NCI-H1694 (cell line): ENCODE measurements around the gene CUL9.
"Not testable (repeated sequence)": the region's sequence is repeated elsewhere in the genome, so short reads cannot be mapped to it uniquely, and the experiment has no call there.

ENCODE experiments used
- DNase-seq: peaks from one replicate; lab custom pipeline; 2025; lab: John Stamatoyannopoulos, UW

CUL9 gene

DNA sequence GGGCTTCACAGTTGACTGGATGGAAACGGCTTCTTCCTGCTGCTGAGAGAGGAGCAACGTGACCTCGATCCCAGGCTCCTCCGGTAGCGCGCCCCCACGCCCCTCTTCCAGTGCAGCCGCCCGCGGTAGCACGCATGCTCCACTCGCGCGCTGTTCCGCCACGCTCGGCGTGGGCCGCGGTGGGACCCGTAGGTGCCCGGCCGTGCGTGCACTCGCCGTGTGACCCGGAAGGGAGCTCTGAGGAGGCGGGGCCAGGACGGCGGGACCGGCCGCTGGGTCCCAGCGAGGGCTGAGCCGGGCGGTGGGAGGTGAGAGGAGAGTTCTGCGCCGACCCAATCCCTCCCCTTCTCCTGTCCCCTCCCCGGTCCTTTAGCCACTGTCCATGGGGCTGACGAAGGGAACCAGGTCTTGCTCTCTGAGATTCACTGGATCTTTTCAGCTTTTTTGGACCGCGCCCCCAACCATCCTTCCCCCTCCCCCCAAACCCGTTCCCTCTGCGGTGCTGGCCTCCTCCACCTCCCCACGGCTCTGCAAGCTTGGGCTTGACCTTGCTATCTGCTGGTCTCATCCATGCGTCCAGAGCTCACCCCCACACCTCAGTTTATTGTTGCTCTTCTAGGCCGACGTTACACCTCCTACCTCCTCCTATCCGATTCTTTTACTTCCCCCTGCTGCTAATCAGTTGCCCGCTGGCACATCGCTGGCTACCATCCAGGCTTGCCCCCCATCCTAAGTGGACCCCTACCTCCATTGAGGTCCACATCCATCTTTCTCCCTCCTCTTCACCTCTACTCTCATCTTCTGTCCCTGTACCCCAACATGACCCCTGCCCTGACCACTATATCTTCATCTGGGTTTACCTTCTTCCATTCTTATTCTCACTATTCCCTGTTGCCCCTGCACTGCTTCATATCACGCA is at the start of gene CUL9:
TSS of gene CUL9 (plus strand) at position 255 of the 919 bp plus-strand sequence. CDS start 2,115 bp downstream, outside the sequence.
- no peak for DNase-seq

DNA sequence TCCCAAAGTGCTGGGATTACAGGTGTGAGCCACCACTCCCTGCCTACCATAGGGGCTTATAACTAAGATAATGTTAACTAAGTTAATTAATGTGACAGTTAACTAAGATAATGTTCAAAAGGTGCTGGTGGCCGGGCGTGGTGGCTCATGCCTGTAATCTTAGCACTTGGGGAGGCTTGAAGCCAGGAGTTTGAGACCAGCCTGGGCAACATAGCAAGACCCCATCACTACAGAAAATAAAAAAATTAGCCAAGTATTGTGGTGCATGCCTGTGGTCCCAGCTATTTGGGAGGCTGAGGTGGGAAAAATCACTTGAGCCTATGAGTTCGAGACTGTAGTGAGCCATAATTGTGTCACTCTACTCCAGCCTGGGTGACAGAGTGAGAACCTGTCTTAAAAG is 43.7 kb upstream of the CUL9 start:
- no peak for DNase-seq

DNA sequence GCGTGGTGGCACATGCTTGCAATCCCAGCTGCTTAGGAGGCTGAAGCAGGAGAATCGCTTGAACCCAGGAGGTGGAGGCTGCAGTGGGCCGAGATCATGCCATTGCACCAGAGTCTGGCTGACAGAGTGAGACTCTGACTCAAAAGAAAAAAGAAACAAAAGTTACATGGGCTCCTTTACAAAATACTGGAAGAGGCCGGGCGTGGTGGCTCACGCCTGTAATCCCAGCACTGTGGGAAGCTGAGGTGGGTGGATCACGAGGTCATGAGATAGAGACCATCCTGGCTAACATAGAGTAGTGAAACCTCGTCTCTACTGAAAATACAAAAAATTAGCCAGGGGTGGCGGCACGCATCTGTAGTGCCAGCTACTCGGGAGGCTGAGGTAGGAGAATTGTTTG is 42.0 kb upstream of the CUL9 start:
- not testable (repeated sequence) for DNase-seq

DNA sequence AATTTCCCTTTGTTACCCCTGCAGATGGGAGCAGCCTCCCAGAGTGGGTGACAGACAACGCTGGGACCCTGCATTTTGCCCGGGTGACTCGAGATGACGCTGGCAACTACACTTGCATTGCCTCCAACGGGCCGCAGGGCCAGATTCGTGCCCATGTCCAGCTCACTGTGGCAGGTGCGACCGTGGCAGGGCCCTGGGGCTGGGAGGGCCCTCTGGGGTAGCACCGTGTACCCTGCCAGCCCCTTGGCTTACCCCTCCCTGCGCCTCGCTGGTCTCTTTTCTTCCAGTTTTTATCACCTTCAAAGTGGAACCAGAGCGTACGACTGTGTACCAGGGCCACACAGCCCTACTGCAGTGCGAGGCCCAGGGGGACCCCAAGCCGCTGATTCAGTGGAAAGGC is 40.4 kb upstream of the CUL9 start:
- no peak for DNase-seq

DNA sequence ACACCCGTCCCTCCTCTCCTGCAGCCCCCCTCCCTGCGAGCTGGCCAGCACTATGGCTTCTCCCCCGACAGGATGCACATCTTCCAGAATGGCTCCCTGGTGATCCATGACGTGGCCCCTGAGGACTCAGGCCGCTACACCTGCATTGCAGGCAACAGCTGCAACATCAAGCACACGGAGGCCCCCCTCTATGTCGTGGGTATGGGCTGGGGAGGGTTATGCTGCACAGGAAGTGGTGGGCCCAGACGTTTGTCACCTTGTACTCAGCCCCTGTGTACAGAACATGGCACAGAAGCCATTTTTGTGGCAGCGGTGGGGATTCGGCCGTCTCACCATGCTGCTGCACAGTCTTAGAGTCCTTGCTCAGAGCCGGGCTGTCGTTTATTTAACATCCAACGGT is 39.9 kb upstream of the CUL9 start:
- no peak for DNase-seq

DNA sequence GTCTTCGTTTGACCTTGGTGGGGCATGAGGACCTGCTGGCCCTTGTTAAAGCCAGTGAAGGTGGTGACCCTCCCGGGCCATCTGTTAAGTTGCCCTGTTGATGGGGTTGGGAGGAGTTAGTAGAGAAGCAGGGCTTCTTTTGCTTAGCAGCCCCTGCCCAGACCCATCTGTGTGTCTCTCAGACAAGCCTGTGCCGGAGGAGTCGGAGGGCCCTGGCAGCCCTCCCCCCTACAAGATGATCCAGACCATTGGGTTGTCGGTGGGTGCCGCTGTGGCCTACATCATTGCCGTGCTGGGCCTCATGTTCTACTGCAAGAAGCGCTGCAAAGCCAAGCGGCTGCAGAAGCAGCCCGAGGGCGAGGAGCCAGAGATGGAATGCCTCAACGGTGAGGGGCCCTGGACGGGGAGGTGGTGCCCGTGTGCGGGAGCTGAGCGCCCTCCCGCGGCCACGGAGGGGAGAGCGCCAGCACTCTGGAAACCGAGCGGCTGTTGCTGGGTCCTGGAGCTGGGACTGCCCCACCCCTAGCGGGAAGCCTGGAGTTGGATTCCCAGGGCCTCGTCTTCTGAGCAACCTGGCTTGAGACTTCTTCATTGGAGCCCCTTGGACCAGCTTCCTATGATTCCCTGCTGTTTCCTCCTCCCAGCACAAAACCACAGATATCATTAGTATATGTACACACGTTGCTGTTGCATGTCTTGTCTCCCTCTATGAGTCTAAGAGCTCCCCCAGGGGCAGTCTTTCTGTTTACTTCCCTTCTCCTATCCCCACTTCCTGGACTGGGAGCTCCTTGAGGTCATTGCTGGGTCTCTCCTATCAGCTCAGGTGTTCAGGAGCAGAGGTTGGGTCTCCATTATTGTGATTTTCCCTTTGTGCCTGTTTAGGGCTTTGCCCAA is 38.5 kb upstream of the CUL9 start:
- peak; percentile 77 for DNase-seq

DNA sequence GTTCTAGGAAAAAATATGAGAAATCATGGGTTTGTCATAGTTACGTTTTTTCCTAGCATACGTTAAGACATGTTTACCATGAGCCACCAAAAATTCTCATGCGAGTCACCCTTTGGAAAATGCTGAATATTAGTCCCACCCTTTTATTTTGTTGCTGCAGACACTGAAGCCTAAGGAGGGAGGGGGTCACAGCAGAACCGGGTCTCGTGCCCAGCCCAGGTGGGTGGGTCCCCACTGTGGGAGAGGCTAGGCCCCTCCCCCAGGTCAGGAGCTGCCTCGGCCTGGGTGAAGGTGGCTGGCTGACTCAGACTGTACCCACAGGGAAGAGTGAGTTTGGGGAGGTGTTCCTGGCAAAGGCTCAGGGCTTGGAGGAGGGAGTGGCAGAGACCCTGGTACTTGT is 37.1 kb upstream of the CUL9 start:
- no peak for DNase-seq

DNA sequence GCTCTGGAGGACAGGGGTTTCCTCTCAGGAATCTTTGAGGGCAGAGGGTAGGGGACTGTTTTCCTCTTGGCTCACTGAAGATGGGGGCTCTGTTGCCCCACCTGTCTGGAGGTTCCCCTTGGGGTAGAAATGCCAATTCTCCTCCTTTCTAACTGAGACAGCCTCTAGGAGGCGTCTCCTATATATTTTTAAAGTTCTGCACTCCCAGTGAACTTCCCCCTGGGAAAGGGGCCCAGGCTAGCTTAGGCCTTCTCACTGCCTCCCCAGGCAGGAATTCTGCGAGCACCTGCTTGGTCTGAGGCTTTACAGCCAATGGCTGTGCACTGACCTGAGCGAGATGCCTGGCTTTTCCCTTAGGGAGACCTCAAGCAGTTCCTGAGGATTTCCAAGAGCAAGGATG is 35.7 kb upstream of the CUL9 start:
- no peak for DNase-seq

DNA sequence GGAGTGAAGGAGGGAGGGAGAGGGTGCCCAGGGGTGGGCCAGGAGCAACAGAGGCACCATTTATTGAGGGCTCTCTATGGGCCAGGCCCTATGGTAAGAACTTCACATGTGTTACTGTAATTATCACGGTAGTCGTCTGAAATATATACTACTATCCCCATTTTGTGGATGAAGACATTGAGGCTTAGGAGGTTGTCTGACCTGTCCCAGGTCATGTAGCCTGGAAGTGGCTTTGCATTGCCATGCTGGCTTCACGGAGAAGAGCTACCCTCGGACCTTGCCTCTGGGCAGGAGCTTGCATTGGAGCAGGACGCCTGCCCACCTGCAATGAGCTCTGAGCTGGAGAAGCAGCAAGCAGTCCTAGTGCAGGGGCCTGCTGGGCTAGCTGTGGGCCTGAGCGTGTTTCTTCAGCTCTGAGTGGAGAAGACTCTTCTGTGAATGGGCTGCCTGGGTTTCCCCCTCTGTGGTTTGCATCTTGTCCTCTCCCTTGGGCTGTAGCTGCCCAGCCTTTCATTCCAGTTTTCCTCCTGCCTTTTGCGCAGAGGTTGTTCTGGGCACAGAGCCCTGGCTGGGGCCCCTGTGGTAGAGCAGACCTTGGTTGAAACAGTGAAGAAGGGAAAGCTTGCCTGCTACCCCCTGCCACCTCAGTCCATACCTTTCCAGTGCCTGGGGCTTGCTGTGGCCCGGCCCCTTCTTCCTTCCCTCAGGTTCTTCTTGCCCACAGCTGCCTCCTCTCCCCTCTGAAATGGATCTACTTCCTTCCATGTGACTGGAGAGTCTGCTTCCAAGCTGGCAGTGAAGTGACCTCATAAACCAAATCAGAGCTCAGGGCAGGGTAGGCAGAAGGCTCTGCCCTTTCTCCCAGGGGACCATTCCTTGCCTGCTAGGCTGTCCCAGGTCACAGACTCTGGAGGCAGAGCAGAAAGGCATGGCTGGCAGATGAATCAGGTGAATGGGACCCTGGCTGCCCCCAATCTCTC is 35.0 kb upstream of the CUL9 start:
- no peak for DNase-seq

DNA sequence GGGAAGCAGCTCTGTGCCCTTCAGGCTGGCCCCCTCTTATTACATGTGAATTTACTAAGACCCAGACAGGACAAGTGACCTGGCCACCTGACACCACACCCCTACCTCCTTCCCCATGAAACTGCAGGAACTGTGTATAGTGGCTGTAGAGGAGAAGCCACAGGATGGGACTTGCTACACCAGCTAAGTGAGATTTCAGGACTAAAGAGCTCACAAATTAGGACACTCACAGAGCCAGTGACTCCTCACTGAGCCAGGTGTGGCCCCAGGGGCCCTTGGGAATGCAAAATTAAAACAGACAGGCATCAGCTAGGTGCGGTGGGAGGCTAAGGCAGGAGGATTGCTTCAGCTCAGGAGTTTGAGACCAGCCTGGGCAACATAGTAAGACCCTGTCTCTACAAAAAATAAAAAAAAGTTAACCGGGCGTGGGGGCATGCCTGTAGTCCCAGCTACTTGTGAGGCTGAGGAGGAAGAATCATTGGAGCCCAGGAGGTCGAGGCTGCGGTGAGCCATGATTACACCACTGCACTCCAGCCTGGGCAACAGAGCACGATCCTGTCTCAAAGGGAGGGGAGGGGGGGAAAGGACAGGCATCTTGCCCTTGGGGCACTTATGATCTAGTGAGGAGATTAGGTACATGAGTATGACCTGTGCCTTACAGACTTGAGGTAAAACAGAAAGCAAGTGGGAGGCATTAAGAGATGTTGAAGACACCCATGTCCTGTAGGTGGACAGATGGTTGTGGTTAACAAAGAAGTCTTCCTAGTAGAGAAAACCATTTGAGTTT is 34.1 kb upstream of the CUL9 start:
- no peak for DNase-seq

DNA sequence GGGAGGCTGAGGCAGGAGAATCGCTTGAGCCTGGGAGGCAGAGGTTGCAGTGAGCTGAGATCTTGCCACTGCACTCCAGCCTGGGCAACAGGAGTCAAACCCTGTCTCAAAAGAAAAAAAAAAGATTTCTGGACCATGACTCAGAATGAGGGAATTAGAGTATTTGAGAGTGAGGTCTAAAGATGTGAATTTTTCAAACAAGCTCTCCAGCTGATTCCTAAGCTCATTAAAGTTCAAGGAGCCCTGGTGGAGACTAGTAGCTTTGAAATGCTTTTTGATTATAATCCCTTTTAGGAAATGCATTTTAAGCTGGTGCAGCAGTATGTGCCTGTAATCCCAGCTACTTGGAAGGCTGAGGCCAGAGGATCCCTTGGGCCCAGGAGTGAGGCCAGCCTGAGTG is 32.7 kb upstream of the CUL9 start:
- DNase-seq, result no peak

DNA sequence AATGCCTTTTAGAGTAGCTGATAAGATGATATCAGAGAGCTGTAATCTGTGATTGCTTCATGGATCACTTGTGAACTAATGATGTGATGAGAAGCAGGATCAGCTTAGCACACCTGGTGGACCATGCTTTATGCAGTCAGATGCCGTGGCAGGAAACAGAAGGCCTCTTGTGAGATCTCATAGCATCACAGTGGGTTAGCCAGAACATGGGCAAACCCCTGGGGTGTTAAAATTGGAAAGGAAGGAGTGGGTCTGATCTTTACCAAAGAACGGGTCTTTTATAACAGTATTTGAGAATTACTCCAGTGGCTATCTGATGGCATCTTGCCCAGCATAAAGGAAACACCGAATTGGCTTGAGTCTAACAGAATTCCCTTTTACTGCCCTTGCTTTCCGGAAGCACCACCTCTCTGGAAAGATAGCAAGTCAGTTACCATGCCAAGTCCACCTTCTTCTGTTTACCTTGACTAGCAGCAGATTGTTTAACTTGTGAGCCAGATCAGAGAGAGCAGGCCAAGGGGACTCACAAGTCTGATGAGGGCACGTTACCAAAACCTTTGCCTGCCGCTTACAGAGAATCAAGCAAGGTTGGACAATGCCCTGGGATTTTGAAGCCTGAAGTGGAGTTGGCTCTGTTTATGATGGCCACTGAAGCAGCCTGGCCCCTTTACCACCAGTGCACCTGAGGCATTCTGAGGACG is 31.8 kb upstream of the CUL9 start:
- DNase-seq, result no peak

DNA sequence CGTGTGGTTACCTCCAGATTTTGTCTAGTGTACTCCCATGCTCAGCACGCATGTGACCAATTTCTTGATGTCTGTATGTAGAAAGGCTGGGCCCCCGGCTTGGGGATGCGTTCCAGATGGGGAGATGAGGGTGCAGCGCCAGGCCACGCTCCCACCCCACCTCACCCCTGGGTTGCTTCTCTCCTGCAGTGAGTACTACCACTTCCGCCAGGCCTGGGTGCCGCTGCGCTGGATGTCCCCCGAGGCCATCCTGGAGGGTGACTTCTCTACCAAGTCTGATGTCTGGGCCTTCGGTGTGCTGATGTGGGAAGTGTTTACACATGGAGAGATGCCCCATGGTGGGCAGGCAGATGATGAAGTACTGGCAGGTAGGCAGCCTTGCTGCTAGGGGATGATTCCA is 22.4 kb upstream of the CUL9 start:
- no peak for DNase-seq

DNA sequence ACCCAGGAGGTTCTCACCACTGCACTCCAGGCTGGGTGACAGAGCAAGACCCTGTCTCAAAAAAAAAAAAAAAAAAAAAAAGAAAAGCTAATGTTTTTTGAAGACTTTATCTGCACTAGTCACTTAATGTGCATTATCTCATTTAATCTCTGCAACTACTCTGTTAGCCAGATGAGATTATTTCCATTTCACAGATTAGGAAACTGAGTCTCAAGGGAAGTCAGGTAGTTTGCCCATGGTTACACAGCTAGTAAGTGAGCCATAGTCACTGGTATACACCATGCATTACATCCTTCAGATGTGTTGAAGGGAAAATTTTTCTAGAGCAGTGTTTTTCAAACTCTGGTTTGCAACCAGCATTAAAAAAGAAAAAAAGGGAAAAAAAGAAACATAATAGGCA is 18.1 kb upstream of the CUL9 start:
- no peak for DNase-seq

DNA sequence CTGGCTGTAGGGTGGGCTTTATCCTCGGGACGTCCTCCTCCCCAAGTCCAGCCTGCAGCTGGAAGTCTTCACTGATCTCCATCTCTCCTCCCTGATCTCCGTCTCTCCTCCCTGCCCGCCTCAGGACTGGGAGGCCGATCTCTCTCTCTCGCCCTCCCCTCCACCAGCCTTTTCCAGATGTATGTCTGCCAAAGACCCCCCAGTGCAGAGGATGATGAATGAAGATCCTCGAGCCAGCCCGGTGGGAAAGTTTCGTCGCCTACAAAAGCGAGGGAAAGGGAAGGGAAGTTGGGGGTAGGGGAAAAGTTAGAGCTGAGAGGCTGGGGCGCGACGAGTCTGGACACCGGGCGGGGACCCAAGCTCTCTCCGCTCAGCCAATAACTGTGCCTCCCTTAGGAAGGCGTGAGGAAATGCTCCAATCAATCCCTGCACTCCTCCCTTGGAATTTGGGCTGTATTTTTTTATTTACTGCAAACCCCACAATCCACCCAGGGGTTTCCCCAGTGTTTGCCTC is 11.5 kb upstream of the CUL9 start:
- peak; percentile 68 for DNase-seq

DNA sequence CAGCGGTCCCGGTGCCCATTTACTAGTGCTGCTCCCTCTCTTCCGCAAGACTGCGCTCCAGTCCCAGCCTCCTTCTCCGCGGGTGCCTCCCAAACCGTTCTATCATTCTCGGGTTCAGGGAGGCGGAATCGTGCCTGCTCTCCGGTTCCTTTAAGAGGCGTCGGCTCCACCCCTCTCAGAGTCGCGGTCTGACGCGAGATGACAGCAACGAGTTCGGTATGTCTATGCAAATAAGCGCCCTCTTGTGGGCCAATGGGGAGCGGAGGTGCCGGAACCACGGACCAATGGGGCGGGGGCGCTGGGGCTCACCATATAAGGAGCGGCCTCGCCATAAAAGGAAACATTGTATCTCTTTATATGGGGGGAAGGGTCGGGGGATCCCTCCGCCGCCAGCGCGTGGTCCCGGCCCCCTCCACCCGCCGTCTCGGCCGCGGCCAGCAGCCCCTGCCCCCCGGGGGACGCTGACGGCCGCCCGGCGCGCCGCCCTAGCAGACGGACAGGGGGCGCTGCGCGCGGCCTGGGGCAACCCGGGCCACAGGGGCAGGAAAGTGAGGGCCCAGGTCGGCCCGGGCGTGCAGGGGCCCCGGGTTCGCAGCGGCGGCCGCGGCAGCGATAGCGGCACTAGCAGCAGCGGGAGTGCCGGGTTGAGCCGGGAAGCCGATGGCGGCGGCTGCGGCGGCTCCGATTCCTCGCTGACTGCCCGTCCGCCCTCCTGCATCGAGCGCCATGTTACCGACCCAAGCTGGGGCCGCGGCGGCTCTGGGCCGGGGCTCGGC is 10.9 kb upstream of the CUL9 start, which contains the start of gene SRF:
TSS of gene SRF (plus strand) at position 339 of the 776 bp plus-strand sequence. CDS start at position 727, 388 bp downstream.
- DNase-seq, result peak; percentile 97

DNA sequence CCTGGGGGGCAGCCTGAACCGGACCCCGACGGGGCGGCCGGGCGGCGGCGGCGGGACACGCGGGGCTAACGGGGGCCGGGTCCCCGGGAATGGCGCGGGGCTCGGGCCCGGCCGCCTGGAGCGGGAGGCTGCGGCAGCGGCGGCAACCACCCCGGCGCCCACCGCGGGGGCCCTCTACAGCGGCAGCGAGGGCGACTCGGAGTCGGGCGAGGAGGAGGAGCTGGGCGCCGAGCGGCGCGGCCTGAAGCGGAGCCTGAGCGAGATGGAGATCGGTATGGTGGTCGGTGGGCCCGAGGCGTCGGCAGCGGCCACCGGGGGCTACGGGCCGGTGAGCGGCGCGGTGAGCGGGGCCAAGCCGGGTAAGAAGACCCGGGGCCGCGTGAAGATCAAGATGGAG is 10.3 kb upstream of the CUL9 start:
- no peak for DNase-seq

DNA sequence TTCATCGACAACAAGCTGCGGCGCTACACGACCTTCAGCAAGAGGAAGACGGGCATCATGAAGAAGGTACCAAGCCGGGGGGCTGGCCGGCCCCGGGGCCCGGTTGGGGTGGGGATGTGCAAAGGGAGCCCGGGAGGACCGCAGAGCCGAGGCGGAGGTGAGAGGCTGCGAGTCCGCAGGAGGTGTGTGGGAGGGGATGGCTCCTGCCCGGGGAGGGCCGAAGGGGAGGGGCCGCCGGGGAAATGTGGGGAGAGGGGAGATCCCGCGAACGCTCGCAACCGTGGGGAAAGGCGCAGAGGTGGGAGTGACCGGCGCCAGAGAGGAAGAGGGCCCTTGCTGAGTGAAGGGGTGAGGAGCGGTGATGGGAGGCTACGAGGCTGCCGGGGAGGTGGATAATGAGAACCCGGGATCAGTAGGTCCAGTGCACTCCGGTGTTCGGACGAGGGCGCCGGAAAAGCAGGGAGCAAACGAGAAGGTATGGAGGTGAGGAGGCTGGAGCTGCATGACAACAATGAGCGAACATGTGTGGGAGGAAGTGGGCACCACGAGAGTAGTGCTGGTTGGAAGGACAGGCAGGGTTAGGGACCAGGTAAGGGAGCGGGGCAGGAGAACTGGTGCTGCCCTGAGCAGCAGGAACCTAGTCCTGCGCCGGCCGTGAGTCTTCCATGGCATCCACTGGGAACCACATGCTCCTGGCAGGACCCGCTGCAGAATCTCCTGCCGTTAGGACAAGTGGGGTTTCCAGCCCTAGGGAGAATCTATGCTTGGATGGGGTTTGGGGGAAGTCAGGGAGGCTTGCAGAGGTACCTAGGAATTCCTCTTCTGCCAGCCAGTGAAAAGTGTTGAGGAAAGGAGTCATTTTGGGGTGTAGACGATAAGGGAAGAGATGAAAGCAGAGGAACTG is 9.6 kb upstream of the CUL9 start:
- DNase-seq, result no peak
